Mesodermal cell (in vitro differentiated cells): ENCODE measurements around the gene LIN7A.

Experiments
- H3K27ac ChIP-seq: 2 replicates; pipeline ENCODE4 v1.7.0; 2013; ENCODE audit warnings: mild to moderate bottlenecking, low read depth, low read length, moderate library complexity; ENCODE audit not compliant: severe bottlenecking
- H3K36me3 ChIP-seq: 2 replicates; pipeline ENCODE4 v1.7.1; 2013; ENCODE audit warnings: mild to moderate bottlenecking, low read length, moderate library complexity; ENCODE audit not compliant: control insufficient read depth, insufficient read depth
- H3K4me1 ChIP-seq: one replicate; pipeline ENCODE4 v1.7.1; 2013; ENCODE audit warnings: mild to moderate bottlenecking, low read length; ENCODE audit not compliant: insufficient read depth, control insufficient read depth, poor library complexity, severe bottlenecking
- H3K4me3 ChIP-seq: 2 replicates; pipeline ENCODE4 v1.7.0; 2013; ENCODE audit warnings: low read length, control low read depth, mild to moderate bottlenecking; ENCODE audit not compliant: insufficient read depth, poor library complexity, severe bottlenecking; ENCODE audit errors: extremely low read depth
- H3K9me3 ChIP-seq: 2 replicates; pipeline ENCODE4 v1.7.1; 2013; ENCODE audit warnings: mild to moderate bottlenecking, low read length, moderate library complexity; ENCODE audit not compliant: control insufficient read depth
- WGBS, 2 experiments: methylation state at CpG; one replicate each; pipeline ENCODE4 v1.1.5; 2013; ENCODE audit warnings: missing lambda C conversion rate in 2 of 2; ENCODE audit not compliant: insufficient coverage in 2 of 2; 5-methylcytosine and 5-hydroxymethylcytosine counted together

The LIN7A gene

GRCh38 chr12:80780746-80781145 is 157.0 kb downstream of the LIN7A start:
- no peak overlapping the region for H3K4me3 ChIP-seq
- H3K4me1 ChIP-seq, result no peaks in the 10 kb centered on the region
- H3K27ac ChIP-seq, result no peak overlapping the region
- H3K36me3 ChIP-seq, result no peaks in the 10 kb centered on the region
- H3K9me3 ChIP-seq, result peaks cover 7% of the 10 kb centered on the region
- no CpG with 5 or more reads among the region's 2 CpGs for WGBS, 2 experiments

- Histone ChIP-seq H3K27ac (peak overlapping the region; percentile 72), H3K9me3 (peaks cover 7% of the 10 kb centered on the region)
- 66 to 81% methylated on average over 1 to 2 of the region's 3 CpGs for WGBS, 2 experiments
Measured at GRCh38 chr12:80778005-80778541, 159.7 kb downstream of the LIN7A start.

GRCh38 chr12:80777587-80777986 is 160.1 kb downstream of the LIN7A start:
- Histone ChIP-seq H3K9me3 (peaks cover 7% of the 10 kb centered on the region), H3K27ac (peak overlapping the region; percentile 72), H3K4me3 (no peak overlapping the region), H3K4me1 (no peaks in the 10 kb centered on the region), H3K36me3 (no peaks in the 10 kb centered on the region)
- WGBS, 2 experiments, result 83% methylated on average over 2 of the region's 4 CpGs; no CpG with 5 or more reads in 1 of the 2 experiments

More at GRCh38 chr12:80778005-80778541, 159.7 kb downstream of the LIN7A start:
- Histone ChIP-seq H3K36me3 (no peaks in the 10 kb centered on the region), H3K4me1 (no peaks in the 10 kb centered on the region), H3K4me3 (no peak overlapping the region)

- H3K36me3 ChIP-seq, result no peaks in the 10 kb centered on the region
Measured at GRCh38 chr12:80776706-80777105, 161.0 kb downstream of the LIN7A start.

GRCh38 chr12:80770958-80771357 is 166.8 kb downstream of the LIN7A start:
- 80 to 88% methylated on average over 1 of the region's 2 CpGs for WGBS, 2 experiments

More at GRCh38 chr12:80776706-80777105, 161.0 kb downstream of the LIN7A start:
- Histone ChIP-seq H3K9me3 (peaks cover 7% of the 10 kb centered on the region), H3K4me1 (no peaks in the 10 kb centered on the region), H3K4me3 (no peak overlapping the region), H3K27ac (no peak overlapping the region)
- WGBS, 2 experiments, result 83 to 100% methylated on average over 1 to 2 of the region's 2 CpGs

GRCh38 chr12:80769553-80770140 is 168.1 kb downstream of the LIN7A start:
- no peaks in the 10 kb centered on the region for H3K36me3 ChIP-seq
- H3K27ac ChIP-seq, result no peak overlapping the region
- H3K4me3 ChIP-seq, result no peak overlapping the region
- H3K9me3 ChIP-seq, result no peaks in the 10 kb centered on the region
- no peaks in the 10 kb centered on the region for H3K4me1 ChIP-seq
- no CpG with 5 or more reads among the region's 1 CpG for WGBS, 2 experiments

More at GRCh38 chr12:80770958-80771357, 166.8 kb downstream of the LIN7A start:
- Histone ChIP-seq H3K4me1 (no peaks in the 10 kb centered on the region), H3K27ac (no peak overlapping the region), H3K4me3 (no peak overlapping the region), H3K9me3 (no peaks in the 10 kb centered on the region), H3K36me3 (no peaks in the 10 kb centered on the region)

GRCh38 chr12:80766897-80767296 is 170.8 kb downstream of the LIN7A start:
- H3K27ac ChIP-seq, result no peak overlapping the region
- no peak overlapping the region for H3K4me3 ChIP-seq
- H3K4me1 ChIP-seq, result no peaks in the 10 kb centered on the region
- H3K36me3 ChIP-seq, result no peaks in the 10 kb centered on the region
- 83% methylated on average over 1 of the region's 2 CpGs; no CpG with 5 or more reads in 1 of the 2 experiments for WGBS, 2 experiments
- H3K9me3 ChIP-seq, result no peaks in the 10 kb centered on the region

GRCh38 chr12:80766210-80766609 is 171.5 kb downstream of the LIN7A start:
- no peak overlapping the region for H3K27ac ChIP-seq
- WGBS, 2 experiments, result 85 to 100% methylated on average over 1 of the region's 1 CpG
- no peaks in the 10 kb centered on the region for H3K4me1 ChIP-seq
- no peak overlapping the region for H3K4me3 ChIP-seq
- H3K9me3 ChIP-seq, result no peaks in the 10 kb centered on the region
- no peaks in the 10 kb centered on the region for H3K36me3 ChIP-seq

GRCh38 chr12:80763874-80764273 is 173.9 kb downstream of the LIN7A start:
- H3K9me3 ChIP-seq, result no peaks in the 10 kb centered on the region
- no peaks in the 10 kb centered on the region for H3K36me3 ChIP-seq
- no peaks in the 10 kb centered on the region for H3K4me1 ChIP-seq
- WGBS, 2 experiments, result 0% methylated on average over 1 of the region's 4 CpGs; no CpG with 5 or more reads in 1 of the 2 experiments
- no peak overlapping the region for H3K4me3 ChIP-seq
- H3K27ac ChIP-seq, result no peak overlapping the region

GRCh38 chr12:80761838-80762237 is 175.9 kb downstream of the LIN7A start:
- WGBS, 2 experiments, result 87 to 91% methylated on average over 4 to 5 of the region's 5 CpGs
- H3K9me3 ChIP-seq, result no peaks in the 10 kb centered on the region
- no peaks in the 10 kb centered on the region for H3K36me3 ChIP-seq

GRCh38 chr12:80756875-80757274 is 180.9 kb downstream of the LIN7A start:
- Histone ChIP-seq H3K4me1 (no peaks in the 10 kb centered on the region), H3K4me3 (no peak overlapping the region), H3K9me3 (no peaks in the 10 kb centered on the region), H3K36me3 (no peaks in the 10 kb centered on the region), H3K27ac (no peak overlapping the region)
- no CpG with 5 or more reads among the region's 1 CpG for WGBS, 2 experiments

More at GRCh38 chr12:80761838-80762237, 175.9 kb downstream of the LIN7A start:
- Histone ChIP-seq H3K27ac (no peak overlapping the region), H3K4me1 (no peaks in the 10 kb centered on the region), H3K4me3 (no peak overlapping the region)
